KMS-11 (cell line): Measurements from ENCODE around the gene GNAT1.

ENCODE experiments used
- H2AFZ ChIP-seq: fragments of 200-600 bp; sonication (generic); 2 replicates; pipeline ENCODE4 v1.6.1; 2016; ENCODE audit warnings: antibody characterized with exemption, mixed run types, low read depth
- H3K27ac ChIP-seq: fragments of 200-600 bp; sonication (generic); 2 replicates; pipeline ENCODE4 v1.6.1; 2016; ENCODE audit warnings: mild to moderate bottlenecking, mixed run types
- H3K27me3 ChIP-seq: fragments of 200-600 bp; sonication (generic); 2 replicates; pipeline ENCODE4 v1.6.1; 2017; ENCODE audit warnings: mild to moderate bottlenecking, low read depth, mixed run types, moderate library complexity; ENCODE audit not compliant: insufficient read depth
- H3K36me3 ChIP-seq: fragments of 200-600 bp; sonication (generic); 2 replicates; pipeline ENCODE4 v1.6.1; 2017; ENCODE audit warnings: mild to moderate bottlenecking, mixed run types; ENCODE audit not compliant: insufficient read depth
- H3K4me1 ChIP-seq: fragments of 200-600 bp; sonication (generic); 2 replicates; pipeline ENCODE4 v1.6.1; 2016; ENCODE audit warnings: mild to moderate bottlenecking, low read depth, mixed run types; ENCODE audit not compliant: poor library complexity, severe bottlenecking
- H3K4me2 ChIP-seq: fragments of 200-600 bp; sonication (generic); 2 replicates; pipeline ENCODE4 v1.7.0; 2016; ENCODE audit warnings: mild to moderate bottlenecking, mixed run types
- H3K4me3 ChIP-seq: fragments of 200-600 bp; sonication (generic); IDR thresholded peaks from 2 replicates; pipeline ENCODE4 v1.6.1; 2017; ENCODE audit warnings: low read depth, low read length, mixed read lengths; ENCODE audit not compliant: insufficient read depth
- H3K79me2 ChIP-seq: fragments of 200-600 bp; sonication (generic); 2 replicates; pipeline ENCODE4 v1.6.1; 2016; ENCODE audit warnings: low read depth, mixed run types; ENCODE audit not compliant: insufficient read depth
- H3K9ac ChIP-seq: fragments of 200-600 bp; sonication (generic); 2 replicates; pipeline ENCODE4 v1.6.1; 2016; ENCODE audit warnings: mild to moderate bottlenecking, mixed run types
- H4K20me1 ChIP-seq: fragments of 200-600 bp; sonication (generic); 2 replicates; pipeline ENCODE4 v1.6.1; 2016; ENCODE audit warnings: mild to moderate bottlenecking, mixed run types; ENCODE audit not compliant: insufficient read depth
- CTCF ChIP-seq: fragments of 200-600 bp; sonication (generic); conservative IDR thresholded peaks from 2 replicates; pipeline ENCODE4 v1.6.1; 2017; ENCODE audit warnings: low read depth, mild to moderate bottlenecking, antibody characterized with exemption, low read length, moderate library complexity, mixed read lengths

The GNAT1 gene

GRCh38 chr3:50147861-50148260, 43.5 kb upstream of the GNAT1 start:
- Histone ChIP-seq H3K4me2 (no peak overlapping the region), H3K79me2 (no peaks in the 10 kb centered on the region), H2AFZ (no peak overlapping the region), H3K9ac (no peak overlapping the region), H4K20me1 (no peaks in the 10 kb centered on the region), H3K4me3 (no peak overlapping the region), H3K36me3 (no peaks in the 10 kb centered on the region), H3K27me3 (no peaks in the 10 kb centered on the region), H3K4me1 (no peaks in the 10 kb centered on the region), H3K27ac (no peak overlapping the region)
- TF ChIP-seq CTCF = no peak

- H3K4me1 ChIP-seq = no peaks in the 10 kb centered on the region
- H3K4me2 ChIP-seq = no peak overlapping the region
- no peaks in the 10 kb centered on the region for H4K20me1 ChIP-seq
- no peak overlapping the region for H3K27ac ChIP-seq
- no peaks in the 10 kb centered on the region for H3K79me2 ChIP-seq
- H3K36me3 ChIP-seq = no peaks in the 10 kb centered on the region
- H3K9ac ChIP-seq = no peak overlapping the region
- H3K27me3 ChIP-seq = 0 out of 2 replicates have a peak, but pooled peaks cover 3% of the 10 kb centered on the region
- H3K4me3 ChIP-seq = no peak overlapping the region
- no peak for TF ChIP-seq CTCF
- H2AFZ ChIP-seq = no peak overlapping the region
Observed at GRCh38 chr3:50150404-50150750, 41.0 kb upstream of the GNAT1 start.

GRCh38 chr3:50150863-50151686, 40.3 kb upstream of the GNAT1 start:
- Histone ChIP-seq H3K79me2 (no peaks in the 10 kb centered on the region), H3K27ac (no peak overlapping the region), H3K36me3 (no peaks in the 10 kb centered on the region), H4K20me1 (no peaks in the 10 kb centered on the region), H3K4me2 (no peak overlapping the region), H3K9ac (no peak overlapping the region), H2AFZ (no peak overlapping the region), H3K27me3 (peaks cover 7% of the 10 kb centered on the region; the same call in 1 of the 2 replicates), H3K4me3 (no peak overlapping the region), H3K4me1 (no peaks in the 10 kb centered on the region)
- no peak for TF ChIP-seq CTCF

GRCh38 chr3:50151728-50152127, 39.7 kb upstream of the GNAT1 start:
- no peak for TF ChIP-seq CTCF
- no peak overlapping the region for H3K27ac ChIP-seq

More at GRCh38 chr3:50151728-50152127, 39.7 kb upstream of the GNAT1 start:
- H3K36me3 ChIP-seq = no peaks in the 10 kb centered on the region
- H3K79me2 ChIP-seq = no peaks in the 10 kb centered on the region
- H3K4me2 ChIP-seq = no peak overlapping the region
- peaks cover 13% of the 10 kb centered on the region; the same call in 1 of the 2 replicates for H3K27me3 ChIP-seq
- H3K4me3 ChIP-seq = no peak overlapping the region
- H2AFZ ChIP-seq = no peak overlapping the region
- H3K4me1 ChIP-seq = no peaks in the 10 kb centered on the region
- H3K9ac ChIP-seq = no peak overlapping the region
- no peaks in the 10 kb centered on the region for H4K20me1 ChIP-seq
